OCI-LY3 (cell line): ENCODE measurements around the gene PCGF1.

ENCODE experiments used
- H2AFZ ChIP-seq: fragments of 200-600, 300-600 bp; shearing (Covaris generic); 2 replicates; pipeline ENCODE4 v1.6.0; 2014; ENCODE audit warnings: antibody characterized with exemption, low read depth, low read length
- H3K27ac ChIP-seq: fragments of 200-600, 300-600 bp; sonication (generic); 2 replicates; pipeline ENCODE4 v1.5.1; 2014; ENCODE audit warnings: mild to moderate bottlenecking, low read length, moderate library complexity, mixed read lengths
- H3K27me3 ChIP-seq: fragments of 200-600, 300-600 bp; sonication (generic); 2 replicates; pipeline ENCODE4 v1.6.1; 2014; ENCODE audit warnings: low read depth, low read length, mixed read lengths
- H3K36me3 ChIP-seq: fragments of 200-600, 300-600 bp; sonication (generic); replicated peaks from 2 replicates; pipeline ENCODE3; 2014; ENCODE audit warnings: low read depth, low read length, mixed read lengths
- H3K4me1 ChIP-seq: fragments of 300-600, 200-600 bp; sonication (generic); 2 replicates; pipeline ENCODE4 v1.6.1; 2014; ENCODE audit warnings: low read length, mixed read lengths
- H3K4me2 ChIP-seq: fragments of 200-600, 300-600 bp; sonication (generic); 2 replicates; pipeline ENCODE4 v1.6.1; 2014; ENCODE audit warnings: low read length, mixed read lengths
- H3K4me3 ChIP-seq: fragments of 300-600, 200-600 bp; sonication (generic); 2 replicates; pipeline ENCODE4 v1.5.1; 2014; ENCODE audit warnings: antibody characterized with exemption, mild to moderate bottlenecking, low read length, moderate library complexity
- H3K79me2 ChIP-seq: fragments of 300-600, 200-600 bp; shearing (Covaris generic); 2 replicates; pipeline ENCODE4 v1.6.1; 2014; ENCODE audit warnings: mild to moderate bottlenecking, low read length, mixed read lengths
- H3K9ac ChIP-seq: fragments of 300-600, 200-600 bp; shearing (Covaris generic); 2 replicates; pipeline ENCODE4 v1.6.0; 2014; ENCODE audit warnings: mild to moderate bottlenecking, low read length, moderate library complexity
- H3K9me3 ChIP-seq: fragments of 200-600, 300-600 bp; shearing (Covaris generic); 2 replicates; pipeline ENCODE4 v1.6.1; 2014; ENCODE audit warnings: low read length, mixed read lengths; ENCODE audit not compliant: insufficient read depth
- H4K20me1 ChIP-seq: fragments of 200-600, 300-600 bp; sonication (generic); 2 replicates; pipeline ENCODE4 v1.6.1; 2016; ENCODE audit warnings: low read length, mixed read lengths; ENCODE audit not compliant: insufficient read depth
- EZH2phosphoT487 ChIP-seq: fragments of 200-600 bp; shearing (Covaris generic); IDR thresholded peaks from 2 replicates; pipeline ENCODE4 v1.6.1; 2018; ENCODE audit warnings: antibody characterized with exemption, mixed run types, low read depth
- TF ChIP-seq, protein P1 (sequence below): fragments of 200-600, 300-600 bp; sonication (generic); IDR thresholded peaks from 2 replicates; pipeline ENCODE4 v1.5.1; 2014; ENCODE audit warnings: antibody characterized with exemption, low read length, low read depth

PCGF1 gene

DNA sequence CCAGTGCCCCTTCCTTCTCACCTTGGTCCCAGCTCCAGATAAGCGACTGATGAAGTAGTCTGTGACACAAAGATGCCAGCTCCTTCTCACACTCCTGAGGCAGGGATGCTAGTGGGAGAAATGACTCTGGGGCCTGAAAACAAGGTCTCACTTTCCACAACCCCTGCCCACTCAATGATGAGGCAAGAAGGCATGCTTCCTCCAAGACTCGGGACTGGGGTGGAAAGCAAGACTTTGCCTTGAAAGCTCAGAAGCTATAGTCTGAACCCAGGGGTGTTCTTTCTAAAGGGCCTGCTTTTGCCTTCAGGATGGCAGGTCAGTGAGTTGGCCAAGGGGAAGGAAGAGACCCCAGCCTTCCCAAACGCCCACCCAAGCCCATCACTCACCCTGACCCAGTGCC, 26.1 kb downstream of the PCGF1 start:
- Histone ChIP-seq H3K79me2 (peaks cover 22% of the 10 kb centered on the region), H3K9ac (peak overlapping the region; percentile 80), H3K36me3 (peaks cover 7% of the 10 kb centered on the region), H3K9me3 (no peaks in the 10 kb centered on the region), H3K27ac (no peak overlapping the region), H3K4me2 (peak overlapping the region; percentile 92), H4K20me1 (no peaks in the 10 kb centered on the region), H3K4me1 (peaks cover 8% of the 10 kb centered on the region), H3K4me3 (peak overlapping the region; percentile 99), H3K27me3 (no peaks in the 10 kb centered on the region), H2AFZ (no peak overlapping the region)
- no peak for TF ChIP-seq EZH2phosphoT487
- TF ChIP-seq, protein P1, sequence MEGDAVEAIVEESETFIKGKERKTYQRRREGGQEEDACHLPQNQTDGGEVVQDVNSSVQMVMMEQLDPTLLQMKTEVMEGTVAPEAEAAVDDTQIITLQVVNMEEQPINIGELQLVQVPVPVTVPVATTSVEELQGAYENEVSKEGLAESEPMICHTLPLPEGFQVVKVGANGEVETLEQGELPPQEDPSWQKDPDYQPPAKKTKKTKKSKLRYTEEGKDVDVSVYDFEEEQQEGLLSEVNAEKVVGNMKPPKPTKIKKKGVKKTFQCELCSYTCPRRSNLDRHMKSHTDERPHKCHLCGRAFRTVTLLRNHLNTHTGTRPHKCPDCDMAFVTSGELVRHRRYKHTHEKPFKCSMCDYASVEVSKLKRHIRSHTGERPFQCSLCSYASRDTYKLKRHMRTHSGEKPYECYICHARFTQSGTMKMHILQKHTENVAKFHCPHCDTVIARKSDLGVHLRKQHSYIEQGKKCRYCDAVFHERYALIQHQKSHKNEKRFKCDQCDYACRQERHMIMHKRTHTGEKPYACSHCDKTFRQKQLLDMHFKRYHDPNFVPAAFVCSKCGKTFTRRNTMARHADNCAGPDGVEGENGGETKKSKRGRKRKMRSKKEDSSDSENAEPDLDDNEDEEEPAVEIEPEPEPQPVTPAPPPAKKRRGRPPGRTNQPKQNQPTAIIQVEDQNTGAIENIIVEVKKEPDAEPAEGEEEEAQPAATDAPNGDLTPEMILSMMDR = no peak

DNA sequence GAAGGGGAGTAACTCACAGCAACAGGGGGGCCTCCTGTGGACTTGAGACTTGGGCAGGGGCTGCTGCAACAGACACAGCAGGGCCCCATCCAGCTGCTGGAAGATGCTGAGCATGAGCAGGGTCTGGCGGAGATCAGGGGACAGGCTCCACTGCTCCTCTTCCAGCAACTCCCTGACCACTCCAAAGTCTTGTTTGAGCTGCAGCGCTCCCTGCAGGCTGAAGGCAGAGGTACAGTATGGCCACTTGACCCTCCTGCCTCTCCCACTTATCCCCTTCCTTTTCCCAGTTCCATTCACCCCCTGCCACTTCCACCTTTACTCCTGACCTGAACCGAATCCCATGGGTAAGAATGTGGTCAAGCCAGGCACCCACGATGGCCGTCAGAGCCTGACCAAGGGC, 32.6 kb downstream of the PCGF1 start:
- Histone ChIP-seq H3K79me2 (peaks cover 10% of the 10 kb centered on the region), H3K4me1 (peaks cover 11% of the 10 kb centered on the region), H3K4me3 (no peak overlapping the region), H3K36me3 (peaks cover 20% of the 10 kb centered on the region), H3K9ac (no peak overlapping the region), H3K27me3 (no peaks in the 10 kb centered on the region), H3K9me3 (no peaks in the 10 kb centered on the region), H3K4me2 (no peak overlapping the region), H4K20me1 (no peaks in the 10 kb centered on the region), H3K27ac (no peak overlapping the region), H2AFZ (no peak overlapping the region)
- TF ChIP-seq, protein P1 = peak; percentile 31
- no peak for TF ChIP-seq EZH2phosphoT487

DNA sequence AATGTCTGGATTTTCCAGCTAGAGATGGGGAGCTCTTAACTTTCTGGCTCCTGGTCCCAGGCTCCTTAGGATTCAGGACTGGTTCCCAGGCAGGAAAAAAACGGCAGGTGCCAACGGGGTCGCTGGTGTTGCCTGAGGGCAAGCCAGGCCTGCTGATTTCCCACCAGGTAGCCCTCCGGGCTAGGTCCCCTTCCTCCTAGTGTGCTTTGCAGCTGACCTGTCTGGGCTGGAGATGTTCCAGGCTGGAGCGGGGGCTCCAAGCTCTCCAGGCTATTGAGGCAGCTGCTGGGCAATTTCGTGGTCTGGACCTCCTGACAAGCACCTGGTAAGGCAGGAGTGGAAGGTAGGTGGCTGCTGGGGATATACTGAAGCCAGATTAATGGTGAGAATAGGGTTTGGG, 33.0 kb downstream of the PCGF1 start:
- Histone ChIP-seq H4K20me1 (no peaks in the 10 kb centered on the region), H3K79me2 (peaks cover 10% of the 10 kb centered on the region), H3K9ac (no peak overlapping the region), H3K36me3 (peaks cover 20% of the 10 kb centered on the region), H3K4me2 (no peak overlapping the region), H3K4me3 (no peak overlapping the region), H3K9me3 (no peaks in the 10 kb centered on the region), H3K4me1 (peaks cover 11% of the 10 kb centered on the region), H3K27ac (no peak overlapping the region), H3K27me3 (no peaks in the 10 kb centered on the region), H2AFZ (no peak overlapping the region)
- TF ChIP-seq, protein P1 = no peak
- no peak for TF ChIP-seq EZH2phosphoT487

DNA sequence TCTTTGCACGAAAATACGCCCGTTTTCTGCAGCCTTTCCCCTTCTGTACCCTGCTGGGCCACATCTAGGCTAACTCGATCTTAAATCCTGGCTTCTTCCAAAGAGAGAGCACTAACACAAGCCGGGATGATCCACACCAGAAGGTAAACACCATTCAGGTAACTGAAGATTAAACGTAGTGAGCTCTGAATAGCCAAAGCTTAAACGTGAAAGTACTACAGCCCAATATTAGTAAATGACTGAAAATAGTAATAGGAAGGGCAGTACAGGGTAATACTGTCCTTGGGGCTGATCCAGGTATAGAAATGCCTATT, 34.6 kb downstream of the PCGF1 start:
- Histone ChIP-seq H4K20me1 (no peaks in the 10 kb centered on the region), H3K79me2 (peaks cover 10% of the 10 kb centered on the region), H3K4me1 (peaks cover 11% of the 10 kb centered on the region), H3K4me2 (peak overlapping the region; percentile 80), H2AFZ (peak overlapping the region; percentile 12; the same call in 1 of the 2 replicates), H3K9ac (peak overlapping the region; percentile 81), H3K27me3 (no peaks in the 10 kb centered on the region), H3K36me3 (peaks cover 20% of the 10 kb centered on the region), H3K27ac (peak overlapping the region; percentile 84), H3K4me3 (peak overlapping the region; percentile 81), H3K9me3 (no peaks in the 10 kb centered on the region)
- TF ChIP-seq, protein P1 = no peak
- TF ChIP-seq EZH2phosphoT487 = no peak
